Stimulated activated CD4-positive, alpha-beta T cell treated with anti-CD3 and anti-CD28 coated beads, Interleukin-12 subunit alpha, Interleukin-12 subunit beta, amount 100 ng/mL, for 4 hours (primary cell): ENCODE measurements around the gene ZFYVE27.
"Not testable (repeated sequence)": the region's sequence is repeated elsewhere in the genome, so short reads cannot be mapped to it uniquely, and the experiment has no call there.

Source experiments
- DNase-seq: peaks from one replicate; pipeline ENCODE4 v3.0.0-alpha.2; 2020

The ZFYVE27 gene, protein sequence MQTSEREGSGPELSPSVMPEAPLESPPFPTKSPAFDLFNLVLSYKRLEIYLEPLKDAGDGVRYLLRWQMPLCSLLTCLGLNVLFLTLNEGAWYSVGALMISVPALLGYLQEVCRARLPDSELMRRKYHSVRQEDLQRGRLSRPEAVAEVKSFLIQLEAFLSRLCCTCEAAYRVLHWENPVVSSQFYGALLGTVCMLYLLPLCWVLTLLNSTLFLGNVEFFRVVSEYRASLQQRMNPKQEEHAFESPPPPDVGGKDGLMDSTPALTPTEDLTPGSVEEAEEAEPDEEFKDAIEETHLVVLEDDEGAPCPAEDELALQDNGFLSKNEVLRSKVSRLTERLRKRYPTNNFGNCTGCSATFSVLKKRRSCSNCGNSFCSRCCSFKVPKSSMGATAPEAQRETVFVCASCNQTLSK

DNA sequence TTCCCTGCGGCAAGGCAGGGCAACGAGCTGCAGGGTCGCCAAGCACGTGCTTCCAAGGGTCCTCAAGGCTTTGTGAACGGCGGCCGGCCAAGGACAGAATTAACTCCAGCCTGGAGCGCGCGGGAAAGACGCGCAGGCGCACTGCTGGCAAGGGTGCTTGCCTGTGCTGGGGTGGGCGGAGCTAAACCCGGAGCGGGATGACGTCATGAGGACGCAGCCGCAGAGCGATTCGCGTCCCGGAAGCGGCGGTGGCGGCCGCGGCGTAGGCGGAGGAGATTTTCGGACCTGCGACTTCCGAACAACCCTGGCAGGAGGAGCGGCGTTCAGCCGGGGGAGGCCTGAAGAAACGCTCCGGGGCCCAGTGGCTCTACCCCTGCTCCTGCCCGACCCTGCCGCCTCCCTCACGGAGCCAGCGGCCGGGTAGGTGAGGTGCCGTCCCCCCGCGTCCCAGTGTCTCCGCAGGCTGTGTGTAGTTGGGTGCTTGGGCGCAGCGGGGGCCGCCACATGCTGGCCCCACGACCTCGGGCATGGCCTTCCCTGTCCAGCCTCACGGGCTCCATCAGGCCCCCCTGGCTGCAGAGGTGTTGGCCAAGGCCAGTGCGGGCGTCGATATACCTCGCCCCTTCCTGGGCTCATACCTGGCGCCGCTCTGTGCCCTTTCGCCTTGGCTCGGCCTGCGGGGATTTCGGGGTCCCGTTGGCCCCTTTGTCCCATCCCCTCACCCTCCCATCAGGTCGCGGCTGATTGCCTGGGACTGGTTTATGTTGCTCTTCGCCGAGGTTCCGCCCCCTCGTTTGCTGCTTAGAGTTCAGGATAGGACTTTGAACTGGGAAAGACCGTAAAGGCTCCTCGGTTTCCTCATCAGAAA lies at the start of gene ZFYVE27:
Gene ZFYVE27 (plus strand): TSS at position 227 of the 868 bp plus-strand sequence. CDS start 1,350 bp downstream, outside the sequence.
- DNase-seq = peak; percentile 97

DNA sequence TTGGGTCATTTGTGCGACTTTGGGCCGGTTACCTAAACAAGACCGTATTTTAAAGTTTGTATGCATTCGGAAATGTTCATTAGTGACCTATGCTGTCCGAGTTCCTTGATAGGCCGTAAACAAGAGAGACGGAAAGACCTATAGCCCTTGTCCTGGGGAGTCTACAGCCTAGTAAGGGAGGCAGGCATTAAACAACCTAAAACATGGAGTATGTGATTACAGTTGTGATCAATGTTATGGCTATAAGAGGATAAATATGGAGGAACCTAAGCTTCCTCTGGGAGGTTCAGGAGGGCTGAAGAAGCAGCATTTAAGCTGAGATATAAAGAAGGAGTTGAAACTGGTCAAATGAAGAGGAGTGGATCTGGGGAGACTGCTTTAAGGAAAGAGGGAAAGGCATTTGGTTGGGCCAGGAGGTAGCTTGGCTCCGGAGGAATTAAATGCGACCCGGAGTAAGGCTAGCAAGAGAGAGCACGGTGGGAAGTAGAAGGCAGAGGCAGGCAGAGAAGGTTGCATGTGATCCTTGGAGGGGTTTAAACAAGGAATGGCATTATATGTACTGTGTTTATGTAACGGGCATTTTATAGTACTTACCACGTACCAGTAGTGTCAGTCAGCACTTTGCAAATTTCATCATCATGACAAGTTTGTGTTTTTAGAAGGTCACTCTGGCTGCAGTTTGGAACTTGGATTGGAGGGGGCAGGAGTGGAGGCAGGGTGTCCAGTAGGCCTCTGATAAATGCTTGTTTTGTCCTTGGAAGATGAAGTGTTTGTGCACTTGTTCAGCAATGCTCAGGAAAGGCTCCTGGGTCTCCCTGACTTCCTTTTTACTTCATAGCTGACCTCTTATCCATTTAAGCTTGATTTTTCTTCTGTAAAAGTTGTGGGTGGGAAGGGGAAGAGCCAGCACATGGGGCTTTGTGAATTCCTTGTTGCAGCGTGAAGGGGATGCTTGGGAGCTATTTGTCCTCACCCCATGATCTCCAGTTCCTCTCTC lies 48.8 kb upstream of the ZFYVE27 start:
- no peak for DNase-seq

DNA sequence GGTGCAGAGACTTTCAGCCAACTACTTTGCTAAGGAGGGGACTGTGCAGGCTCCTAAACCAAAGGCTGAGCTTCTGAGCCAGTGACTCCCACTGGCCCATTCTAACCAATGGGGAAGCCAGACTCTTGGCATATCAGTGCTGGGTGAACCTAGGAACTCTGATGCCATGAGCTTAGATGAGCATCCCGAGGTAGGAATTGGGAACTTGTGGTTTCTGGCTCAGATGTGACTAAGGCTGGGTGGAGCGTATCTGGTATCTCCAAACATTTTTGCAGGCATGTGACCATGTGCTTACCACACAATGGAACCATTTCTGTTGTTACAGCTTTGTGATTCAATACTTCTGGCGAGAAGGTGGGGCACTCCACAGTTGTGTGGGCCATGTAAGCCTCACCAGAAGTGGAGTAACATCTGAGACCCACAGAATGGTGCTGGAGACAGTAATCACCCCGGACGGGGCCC lies 47.3 kb upstream of the ZFYVE27 start:
- DNase-seq = no peak

DNA sequence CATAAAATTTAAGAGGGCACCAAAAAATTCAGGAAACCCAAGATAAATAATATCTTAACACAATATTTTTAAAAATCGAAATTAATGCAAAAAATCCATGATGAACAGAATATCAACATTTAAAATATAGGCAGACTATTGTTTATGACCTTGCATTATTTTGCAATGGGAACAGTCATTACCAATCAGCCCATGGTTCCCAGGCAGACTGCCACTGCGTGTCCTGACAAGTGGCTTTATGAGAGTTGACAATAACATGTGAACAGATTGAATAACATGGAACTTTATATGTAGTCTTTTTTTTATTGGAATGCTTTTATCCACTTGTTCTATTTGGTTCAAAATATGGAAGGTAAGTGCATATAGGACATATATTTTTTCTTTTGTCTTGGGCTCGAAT lies 46.8 kb upstream of the ZFYVE27 start:
- DNase-seq = no peak

DNA sequence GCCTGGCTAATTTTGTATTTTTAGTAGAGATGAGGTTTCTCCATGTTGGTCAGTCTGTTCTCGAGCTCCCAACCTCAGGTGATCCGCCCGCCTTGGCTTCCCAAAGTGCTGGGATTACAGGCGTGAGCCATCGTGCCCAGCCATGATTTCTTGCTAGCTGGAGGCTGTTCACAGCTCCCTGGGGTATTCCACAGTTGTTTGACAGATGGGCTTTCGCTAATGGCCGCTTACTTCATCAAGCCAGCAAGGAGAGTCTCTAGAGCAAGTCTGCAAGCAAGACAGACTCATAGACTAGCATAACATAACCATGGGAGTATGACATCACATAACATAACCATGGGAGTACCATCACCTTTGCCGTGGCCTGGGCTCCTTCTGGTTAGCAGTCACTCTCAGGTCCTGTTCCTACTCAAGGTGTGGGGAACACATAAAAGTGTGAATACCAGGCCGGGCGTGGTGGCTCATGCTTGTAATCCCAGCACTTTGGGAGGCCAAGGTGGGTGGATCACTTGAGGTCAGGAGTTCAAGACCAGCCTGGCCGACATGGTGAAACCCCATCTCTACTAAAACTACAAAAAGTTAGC lies 38.8 kb upstream of the ZFYVE27 start:
- DNase-seq = not testable (repeated sequence)

DNA sequence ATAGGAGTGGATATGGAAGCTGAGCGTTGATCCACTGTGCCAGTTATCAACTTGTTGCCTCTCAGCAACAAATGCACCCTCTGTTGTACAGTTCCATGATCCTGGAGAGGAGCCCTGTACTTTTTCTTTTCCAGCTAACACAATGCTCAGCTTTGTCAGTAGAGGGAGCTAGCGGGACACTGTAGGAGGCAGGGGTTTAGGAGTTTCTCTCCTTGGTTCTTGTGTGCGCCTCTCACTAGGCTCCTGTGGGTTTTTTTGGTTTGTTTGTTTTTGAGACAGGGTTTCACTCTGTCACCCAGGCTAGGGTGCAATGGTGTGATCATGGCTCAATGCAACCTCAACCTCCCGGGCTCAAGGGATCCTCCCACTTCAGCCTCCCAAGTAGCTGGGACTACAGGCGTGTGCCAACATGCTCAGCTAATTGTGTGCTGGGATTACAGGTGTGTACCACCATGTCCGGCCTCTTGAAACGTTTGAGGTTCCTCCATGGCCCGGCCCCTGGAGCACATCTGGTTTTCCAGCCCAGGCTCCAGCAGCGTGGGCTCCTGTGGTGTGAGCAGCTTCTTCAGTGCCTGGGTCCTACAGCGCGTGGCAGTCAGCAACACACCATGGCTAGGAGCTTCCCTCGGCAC lies 35.4 kb upstream of the ZFYVE27 start:
- peak; percentile 17 for DNase-seq

DNA sequence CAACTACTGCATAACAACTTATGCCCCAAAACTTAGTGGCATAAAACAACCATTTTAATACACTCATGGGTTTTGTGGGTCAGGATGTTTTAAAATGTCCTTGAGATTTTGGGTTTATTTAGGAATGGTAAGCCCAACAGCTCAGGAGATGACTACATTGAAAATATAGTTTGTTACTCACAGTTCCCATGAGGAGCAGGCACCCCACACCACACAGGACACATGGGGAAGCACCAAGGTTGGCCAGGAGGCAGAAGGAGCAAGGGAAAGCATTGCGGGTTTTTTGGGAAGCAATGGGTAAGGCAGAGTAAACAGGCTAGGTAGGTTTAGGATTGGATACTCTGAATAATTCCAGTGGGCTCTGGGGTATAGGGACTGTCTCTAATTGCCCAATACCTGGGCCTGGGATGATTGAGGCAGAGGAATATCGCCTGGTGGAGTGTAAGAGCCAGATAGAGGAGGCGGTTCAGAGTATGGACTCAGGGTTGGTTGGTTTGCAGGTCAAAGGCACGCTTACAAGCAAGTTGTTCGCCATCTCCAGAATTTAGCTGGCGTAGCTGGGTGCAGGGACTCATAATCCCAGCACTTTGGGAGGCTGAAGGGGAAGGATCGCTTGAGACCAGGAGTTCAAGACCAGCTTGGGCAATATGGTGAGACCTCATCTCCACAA lies 33.4 kb upstream of the ZFYVE27 start:
- no peak for DNase-seq

DNA sequence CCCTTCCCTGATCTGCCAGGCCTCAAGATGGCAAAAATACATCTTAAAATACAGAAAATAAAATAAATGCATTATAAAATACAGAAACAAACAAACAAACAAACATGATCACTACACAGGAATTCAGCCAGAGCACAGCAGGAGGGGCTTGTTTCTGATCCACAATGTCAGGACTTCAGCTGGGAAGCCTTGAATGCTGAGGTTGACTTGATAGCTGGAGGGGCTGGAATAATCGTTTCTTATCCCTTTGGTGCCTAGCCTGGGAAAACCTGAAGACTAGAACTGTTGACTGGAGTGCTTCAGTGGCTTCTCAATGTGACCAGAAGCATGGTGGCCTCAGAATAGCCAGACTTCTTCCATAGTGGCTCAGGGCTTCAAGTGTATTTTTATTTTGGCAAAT lies 32.6 kb upstream of the ZFYVE27 start:
- no peak for DNase-seq

DNA sequence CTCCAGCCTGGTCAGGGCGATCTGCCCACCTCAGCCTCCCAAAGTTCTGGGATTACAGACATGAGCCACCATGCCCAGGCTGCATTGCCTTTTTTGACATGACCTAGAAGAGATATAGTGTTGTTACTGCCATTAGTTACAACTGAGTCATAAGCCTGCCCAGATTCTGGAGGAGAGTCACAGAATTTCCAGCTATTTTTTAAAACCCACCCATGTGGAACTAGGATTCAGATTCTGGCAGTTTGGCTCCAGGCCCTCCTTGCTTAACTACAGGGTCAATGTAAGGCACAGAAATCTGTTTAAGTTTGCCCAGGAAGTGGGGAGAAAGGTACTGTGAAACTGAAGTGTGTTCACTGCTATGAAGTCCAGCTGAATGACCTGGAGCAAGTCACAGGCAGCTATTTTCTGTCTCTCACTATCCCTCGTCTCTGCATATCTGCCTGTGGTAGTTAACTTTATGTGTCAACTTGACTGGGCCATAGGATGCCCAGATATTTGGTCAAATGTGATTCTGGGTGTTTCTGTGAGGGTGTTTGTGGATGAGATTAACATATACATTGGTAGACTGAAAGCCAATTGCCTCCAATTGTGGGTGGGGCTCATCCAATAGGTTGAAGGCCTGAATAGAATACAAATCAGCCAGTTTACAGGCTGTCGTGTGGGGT lies 31.8 kb upstream of the ZFYVE27 start:
- DNase-seq = no peak

DNA sequence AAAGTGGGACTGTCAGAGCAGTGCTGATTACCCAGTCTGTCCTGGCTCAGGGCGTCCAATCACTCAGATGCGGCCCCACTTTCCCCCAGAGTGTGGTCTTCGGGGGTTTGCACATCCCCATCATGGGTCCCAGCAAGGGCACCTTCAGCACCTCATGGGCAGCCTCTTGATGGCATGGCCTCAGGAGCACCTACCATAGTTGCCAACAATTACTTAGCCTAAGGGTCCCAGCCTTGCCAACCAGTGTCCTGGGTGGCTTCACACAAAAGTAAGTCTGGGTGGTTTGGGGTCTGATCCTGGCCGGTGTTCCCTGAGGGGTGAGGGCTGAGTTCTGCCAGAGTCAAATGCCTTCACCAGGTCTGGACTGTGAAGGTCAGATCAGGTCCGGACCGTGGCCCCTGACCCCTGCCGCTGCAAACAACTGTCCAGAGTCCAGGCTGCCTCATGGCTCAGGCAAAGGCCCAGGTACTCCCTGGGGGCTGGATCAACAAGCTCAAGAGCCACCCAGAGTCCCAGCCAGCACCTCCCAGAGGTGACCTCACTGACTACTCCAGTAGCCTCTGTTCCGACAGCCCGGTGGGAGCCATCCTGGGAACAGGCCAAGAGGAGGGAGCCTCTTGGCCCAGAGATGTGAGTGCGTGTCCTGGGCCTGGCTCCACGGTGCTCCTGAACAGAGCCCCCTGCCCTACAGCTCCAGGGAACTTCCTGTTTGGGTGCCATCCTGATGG lies 29.6 kb upstream of the ZFYVE27 start:
- DNase-seq = no peak

DNA sequence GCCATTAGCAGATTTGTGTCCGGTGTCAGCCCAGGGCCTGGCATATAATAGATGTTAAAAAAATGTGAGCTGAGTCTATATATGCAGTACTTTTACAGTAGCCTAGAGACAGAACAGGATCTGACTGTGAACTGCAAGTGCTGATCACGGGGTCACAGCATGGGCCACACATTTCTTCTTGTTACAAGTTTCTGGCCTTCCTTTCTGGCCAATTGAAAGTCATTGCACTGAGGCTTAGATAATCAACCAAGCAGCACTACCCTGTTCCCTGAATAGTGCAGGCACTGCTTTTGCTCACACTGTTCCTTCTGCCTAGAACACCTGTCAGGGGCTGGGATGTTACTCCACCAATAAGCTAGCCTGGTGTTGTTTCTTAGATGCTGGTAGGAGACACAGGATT lies 28.8 kb upstream of the ZFYVE27 start:
- DNase-seq = no peak

DNA sequence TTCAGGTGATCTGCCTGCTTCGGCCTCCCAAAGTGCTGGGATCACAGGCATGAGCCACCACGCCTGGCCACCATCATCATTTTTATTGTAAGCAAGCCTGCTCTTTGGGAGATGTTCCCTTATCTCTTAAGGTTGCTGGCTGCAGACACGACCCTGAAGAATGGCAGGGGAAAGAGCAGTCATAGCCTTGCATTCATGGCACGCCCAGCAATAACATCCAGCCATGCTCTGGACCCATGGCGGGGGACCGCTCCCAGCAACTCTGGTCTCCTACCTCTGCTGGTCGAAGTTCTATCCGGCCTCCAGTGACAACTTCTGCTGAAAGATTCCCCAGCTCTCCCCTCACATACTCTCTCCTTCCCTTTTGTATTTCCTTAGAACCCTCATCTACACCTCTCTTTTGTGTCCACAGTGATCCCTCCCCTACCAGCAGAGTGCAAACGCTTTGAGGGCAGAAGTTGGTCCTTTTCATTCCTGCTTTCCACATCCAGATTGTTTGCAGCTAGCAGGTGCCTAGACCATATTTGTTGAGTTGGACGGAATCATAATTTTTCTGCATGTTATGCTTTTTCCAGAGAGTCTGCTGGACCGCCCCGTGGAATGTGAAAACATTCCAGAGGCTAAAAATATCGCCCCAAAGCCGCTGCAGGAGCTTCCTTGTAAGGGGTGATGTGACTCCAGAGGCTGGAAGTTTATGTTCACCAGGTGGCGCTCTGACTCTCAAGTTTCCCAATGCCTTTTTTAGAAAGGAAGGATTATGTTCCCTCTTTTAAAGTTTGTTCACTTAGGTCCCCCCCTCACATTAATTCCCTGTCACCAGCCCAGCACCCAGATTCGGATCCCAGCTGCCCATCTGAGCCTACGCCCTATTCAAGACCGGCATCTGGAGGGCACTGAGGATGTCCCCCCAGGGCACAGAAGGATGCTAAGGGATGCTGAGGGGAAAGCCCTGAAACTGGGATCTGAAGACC lies 27.7 kb upstream of the ZFYVE27 start:
- DNase-seq = peak; percentile 38

DNA sequence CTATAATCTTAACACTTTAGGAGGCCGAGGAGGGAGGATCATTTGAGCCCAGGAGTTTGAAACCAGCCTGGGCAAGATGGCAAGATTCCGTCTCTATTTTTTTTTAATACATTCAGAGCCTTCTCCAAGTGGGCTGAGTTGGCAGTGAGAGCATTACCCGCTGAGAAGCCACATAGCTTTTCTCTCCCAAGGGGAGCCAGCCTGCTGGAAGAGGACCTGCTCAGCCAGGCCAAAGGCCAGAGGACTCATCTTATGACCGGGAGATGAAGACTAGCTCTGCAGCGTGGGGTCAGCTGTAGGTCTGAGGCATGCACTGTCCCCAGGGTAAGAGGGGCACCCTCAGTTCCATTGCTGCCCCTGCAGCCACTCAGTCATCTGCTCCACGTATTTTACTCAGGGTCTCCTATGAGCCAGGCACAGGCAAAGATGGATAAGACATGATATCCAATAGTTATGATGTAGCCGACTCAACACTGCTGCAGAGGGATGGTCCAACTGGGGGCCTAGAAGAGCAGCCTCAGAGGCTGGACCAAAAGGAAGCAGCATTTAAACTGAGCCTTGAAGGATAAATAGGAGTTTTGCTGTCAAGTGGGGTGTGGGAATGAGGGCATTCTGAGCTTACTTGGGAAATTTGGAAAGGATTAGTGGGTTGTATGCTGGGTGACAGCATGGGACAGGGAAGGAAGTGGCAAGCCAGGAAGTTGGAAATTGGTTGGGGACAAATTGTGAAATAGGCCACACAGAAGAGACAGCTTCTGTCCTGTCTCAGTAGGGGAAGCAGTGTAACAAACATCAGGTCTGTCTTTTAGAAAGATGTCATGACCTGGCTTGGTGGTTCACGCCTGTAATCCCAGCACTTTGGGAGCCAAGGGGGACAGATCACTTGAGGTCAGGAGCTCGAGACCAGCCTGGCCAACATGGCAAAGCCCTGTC lies 25.0 kb upstream of the ZFYVE27 start:
- no peak for DNase-seq

DNA sequence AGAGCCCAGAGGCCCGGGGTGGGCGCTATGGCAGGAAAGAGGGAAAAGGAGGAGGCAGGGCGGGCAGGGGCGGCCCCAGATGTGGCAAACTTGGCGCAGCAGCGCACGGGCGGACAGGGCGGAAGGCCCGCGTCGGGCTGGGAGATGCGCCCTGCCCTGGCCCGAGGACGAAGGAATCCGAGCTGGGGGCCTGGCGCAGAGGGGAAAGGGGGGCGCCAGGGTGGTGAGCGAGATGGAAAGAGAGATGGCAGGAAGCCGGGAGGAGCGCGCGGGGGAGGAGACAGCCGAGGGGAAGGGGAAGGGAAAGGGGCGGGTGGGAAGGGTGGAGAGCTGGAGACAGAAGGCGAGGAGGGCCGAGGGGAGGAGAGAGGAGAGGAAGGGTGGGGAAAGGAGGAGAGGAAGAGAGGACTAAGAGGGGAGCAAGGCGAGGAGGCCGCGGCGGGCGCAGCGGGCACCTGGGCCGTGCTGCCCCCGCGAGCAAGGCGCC lies 23.5 kb upstream of the ZFYVE27 start, which contains the start of gene MARVELD1:
Gene MARVELD1 (plus strand): TSS at position 392 of the 487 bp plus-strand sequence. CDS start 147 bp downstream, outside the sequence.
- peak; percentile 19 for DNase-seq

DNA sequence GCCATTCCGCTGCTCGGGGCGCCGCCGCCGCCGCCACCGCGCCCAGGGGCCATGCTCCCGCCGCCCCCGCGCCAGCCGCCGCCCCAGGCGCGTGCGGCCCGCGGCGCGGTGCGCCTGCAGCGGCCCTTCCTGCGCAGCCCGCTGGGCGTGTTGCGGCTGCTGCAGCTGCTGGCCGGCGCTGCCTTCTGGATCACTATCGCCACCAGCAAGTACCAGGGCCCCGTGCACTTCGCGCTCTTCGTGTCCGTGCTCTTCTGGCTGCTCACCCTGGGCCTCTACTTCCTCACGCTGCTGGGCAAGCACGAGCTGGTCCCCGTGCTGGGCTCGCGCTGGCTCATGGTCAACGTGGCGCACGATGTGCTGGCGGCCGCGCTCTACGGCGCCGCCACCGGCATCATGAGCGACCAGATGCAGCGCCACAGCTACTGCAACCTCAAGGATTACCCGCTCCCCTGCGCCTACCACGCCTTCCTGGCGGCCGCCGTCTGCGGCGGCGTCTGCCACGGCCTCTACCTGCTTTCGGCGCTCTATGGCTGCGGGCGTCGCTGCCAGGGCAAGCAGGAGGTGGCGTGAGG lies 23.0 kb upstream of the ZFYVE27 start:
- DNase-seq = peak; percentile 45

DNA sequence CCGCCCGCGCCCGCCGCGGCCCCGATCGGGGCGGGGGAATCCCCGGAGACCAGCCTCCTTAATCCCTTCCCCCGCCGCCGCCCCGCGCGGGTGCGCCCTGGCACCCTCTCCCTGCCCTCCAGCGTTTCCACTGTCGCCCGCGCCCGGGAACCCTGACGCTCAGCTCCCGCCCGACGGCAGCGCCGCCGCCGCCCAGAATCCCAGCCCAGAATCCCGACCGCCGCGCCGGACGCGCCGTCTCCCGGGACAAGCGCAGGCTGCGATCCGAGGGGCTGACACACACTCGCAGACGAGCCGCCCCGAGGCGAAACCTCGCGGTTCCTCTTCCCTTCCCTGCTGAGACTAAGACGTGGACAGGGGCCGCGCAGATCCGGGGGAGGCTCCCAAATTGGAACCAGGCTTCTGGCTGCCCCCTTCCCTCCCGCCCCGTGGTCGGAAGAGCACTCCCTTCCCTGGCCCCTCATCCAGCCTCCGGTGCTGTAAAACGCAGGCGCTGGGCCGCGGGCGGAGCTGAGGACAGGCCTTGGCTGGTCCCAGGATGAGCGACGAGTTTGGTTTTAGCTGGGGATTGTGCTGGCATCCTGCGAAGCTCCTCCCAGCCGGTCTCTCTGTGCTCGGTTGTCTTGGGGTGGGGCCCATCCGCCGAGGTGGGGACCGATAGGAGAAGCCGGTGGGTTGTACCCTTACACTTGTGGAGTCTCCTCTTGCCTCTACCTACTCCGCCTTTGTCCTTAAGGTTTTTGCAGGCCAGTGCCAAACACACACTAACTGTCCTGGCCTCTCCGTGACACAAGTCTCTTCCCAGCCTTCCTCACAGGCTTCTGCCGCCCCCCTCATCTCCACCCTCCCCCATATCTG lies 22.3 kb upstream of the ZFYVE27 start:
- DNase-seq = no peak
